OCI-LY7 (cell line): ENCODE data around the gene PLXNB2.
"Not testable (repeated sequence)": the region's sequence is repeated elsewhere in the genome, so short reads cannot be mapped to it uniquely, and the experiment has no call there.

Source experiments
- EZH2phosphoT487 ChIP-seq: fragments of 200-600 bp; sonication (generic); IDR thresholded peaks from 2 replicates; pipeline ENCODE4 v1.6.1; 2018; ENCODE audit warnings: low read depth, borderline replicate concordance, mild to moderate bottlenecking, mixed run types, antibody characterized with exemption, low read length, moderate library complexity, mixed read lengths
- TF ChIP-seq, protein P1 (sequence below): fragments of 200-600 bp; sonication (generic); conservative IDR thresholded peaks from 2 replicates; pipeline ENCODE4 v1.5.1; 2014; ENCODE audit warnings: mild to moderate bottlenecking, antibody characterized with exemption, low read length, moderate library complexity, mixed read lengths

DNA sequence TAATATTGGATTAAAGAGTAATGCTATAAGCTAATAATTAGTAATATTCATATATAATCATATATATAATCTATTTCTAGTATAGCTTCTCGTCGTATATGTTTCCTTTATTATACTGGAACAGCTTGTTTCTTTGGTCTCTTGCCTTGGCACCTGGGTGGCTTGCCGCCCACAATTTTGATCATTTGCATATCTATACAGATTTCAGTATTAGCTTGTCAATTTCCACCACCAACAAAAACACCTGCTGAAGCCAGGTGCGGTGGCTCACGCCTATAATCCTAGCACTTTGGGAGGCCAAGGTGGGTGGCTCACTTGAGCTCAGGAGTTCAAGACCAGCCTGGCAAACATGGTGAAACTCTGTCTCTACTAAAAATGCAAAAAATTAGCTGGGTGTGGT lies 27.0 kb upstream of the PLXNB2 start:
- TF ChIP-seq, protein P1, sequence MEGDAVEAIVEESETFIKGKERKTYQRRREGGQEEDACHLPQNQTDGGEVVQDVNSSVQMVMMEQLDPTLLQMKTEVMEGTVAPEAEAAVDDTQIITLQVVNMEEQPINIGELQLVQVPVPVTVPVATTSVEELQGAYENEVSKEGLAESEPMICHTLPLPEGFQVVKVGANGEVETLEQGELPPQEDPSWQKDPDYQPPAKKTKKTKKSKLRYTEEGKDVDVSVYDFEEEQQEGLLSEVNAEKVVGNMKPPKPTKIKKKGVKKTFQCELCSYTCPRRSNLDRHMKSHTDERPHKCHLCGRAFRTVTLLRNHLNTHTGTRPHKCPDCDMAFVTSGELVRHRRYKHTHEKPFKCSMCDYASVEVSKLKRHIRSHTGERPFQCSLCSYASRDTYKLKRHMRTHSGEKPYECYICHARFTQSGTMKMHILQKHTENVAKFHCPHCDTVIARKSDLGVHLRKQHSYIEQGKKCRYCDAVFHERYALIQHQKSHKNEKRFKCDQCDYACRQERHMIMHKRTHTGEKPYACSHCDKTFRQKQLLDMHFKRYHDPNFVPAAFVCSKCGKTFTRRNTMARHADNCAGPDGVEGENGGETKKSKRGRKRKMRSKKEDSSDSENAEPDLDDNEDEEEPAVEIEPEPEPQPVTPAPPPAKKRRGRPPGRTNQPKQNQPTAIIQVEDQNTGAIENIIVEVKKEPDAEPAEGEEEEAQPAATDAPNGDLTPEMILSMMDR, result not testable (repeated sequence)
- TF ChIP-seq EZH2phosphoT487, result not testable (repeated sequence)
